BLaER1 (cell line): Measurements from ENCODE around the gene PHLPP2.

ENCODE experiments used
- H3K27ac ChIP-seq: shearing (Covaris generic); formaldehyde crosslinking; 2 replicates; pipeline ENCODE4 v1.8.1; 2022
- H3K27me3 ChIP-seq: shearing (Covaris generic); formaldehyde crosslinking; 2 replicates; pipeline ENCODE4 v1.8.1; 2022
- H3K36me3 ChIP-seq: shearing (Covaris generic); formaldehyde crosslinking; 2 replicates; pipeline ENCODE4 v1.8.1; 2022
- H3K4me1 ChIP-seq: shearing (Covaris generic); formaldehyde crosslinking; 2 replicates; pipeline ENCODE4 v1.8.1; 2022
- H3K4me2 ChIP-seq: shearing (Covaris generic); formaldehyde crosslinking; 2 replicates; pipeline ENCODE4 v1.8.1; 2022
- H3K4me3 ChIP-seq: shearing (Covaris generic); formaldehyde crosslinking; 2 replicates; pipeline ENCODE4 v1.8.1; 2022
- H3K9ac ChIP-seq: shearing (Covaris generic); formaldehyde crosslinking; 2 replicates; pipeline ENCODE4 v1.8.1; 2022
- H3K9me3 ChIP-seq: shearing (Covaris generic); formaldehyde crosslinking; 2 replicates; pipeline ENCODE4 v1.8.1; 2022
- H4K20me1 ChIP-seq: shearing (Covaris generic); formaldehyde crosslinking; 2 replicates; pipeline ENCODE4 v1.8.1; 2022
- Cebpa-rat ChIP-seq: shearing (Covaris generic); IDR thresholded peaks from 2 replicates; pipeline ENCODE4 v1.8.1; 2022

The PHLPP2 gene

GRCh38 chr16:71723537-71724319, 773 bp downstream of the PHLPP2 start:
- H3K27me3 ChIP-seq: peaks cover 14% of the 10 kb centered on the region; the same call in 1 of the 2 replicates
- H3K36me3 ChIP-seq: 0 out of 2 replicates have a peak, but pooled peaks cover 2% of the 10 kb centered on the region
- H3K4me1 ChIP-seq: peaks cover 47% of the 10 kb centered on the region
- peak overlapping the region; percentile 88 for H3K9ac ChIP-seq
- H4K20me1 ChIP-seq: peaks cover 43% of the 10 kb centered on the region
- H3K9me3 ChIP-seq: no peaks in the 10 kb centered on the region
- H3K27ac ChIP-seq: peak overlapping the region; percentile 81
- TF ChIP-seq Cebpa-rat: no peak
- peak overlapping the region; percentile 97 for H3K4me2 ChIP-seq
- H3K4me3 ChIP-seq: peak overlapping the region; percentile 93

DNA sequence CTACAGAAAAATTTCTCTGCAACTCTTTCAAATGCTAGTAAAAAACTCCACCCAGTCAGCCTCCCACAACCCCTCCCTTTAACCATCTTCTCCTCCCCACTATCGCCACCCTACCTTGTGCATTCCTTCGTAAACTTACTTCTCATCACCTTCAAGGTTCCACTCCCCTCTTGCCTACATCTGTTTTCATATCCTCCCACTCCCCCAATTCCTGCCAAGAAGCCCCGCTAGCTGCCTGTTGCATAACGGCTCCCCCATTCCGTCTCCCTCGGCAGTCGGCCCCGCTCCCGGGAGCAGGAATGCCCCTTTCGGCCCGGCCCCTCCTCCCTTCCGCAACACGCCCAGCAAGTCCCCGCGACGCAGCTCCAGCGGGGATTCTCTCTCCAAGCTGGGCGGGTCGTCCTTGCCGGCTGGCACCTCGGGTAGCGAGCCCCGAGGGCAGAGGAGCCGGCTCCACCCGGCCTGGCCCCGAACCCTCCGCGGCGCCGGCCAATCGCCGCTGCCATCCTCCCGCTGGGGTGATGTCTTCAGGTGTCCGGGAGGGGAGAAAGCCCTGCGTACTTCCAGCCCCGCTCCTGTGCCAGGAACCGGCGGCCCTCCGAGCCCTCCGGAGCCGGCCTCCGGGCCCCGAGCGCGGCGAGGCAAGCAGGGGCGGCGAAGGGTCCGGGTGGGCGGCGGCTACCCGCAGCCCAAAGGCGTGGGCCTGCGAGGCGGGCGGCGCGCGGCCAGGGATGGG, 1.5 kb downstream of the PHLPP2 start:
- H3K4me1 ChIP-seq: peaks cover 40% of the 10 kb centered on the region
- TF ChIP-seq Cebpa-rat: no peak

GRCh38 chr16:71721066-71721740, 3.3 kb downstream of the PHLPP2 start:
- Histone ChIP-seq H3K4me2 (peak overlapping the region; percentile 97), H3K9ac (no peak overlapping the region), H3K4me1 (peaks cover 25% of the 10 kb centered on the region), H3K27ac (no peak overlapping the region), H3K27me3 (peaks cover 14% of the 10 kb centered on the region; the same call in 1 of the 2 replicates), H3K9me3 (no peaks in the 10 kb centered on the region), H3K36me3 (0 out of 2 replicates have a peak, but pooled peaks cover 6% of the 10 kb centered on the region), H4K20me1 (peaks cover 60% of the 10 kb centered on the region), H3K4me3 (no peak overlapping the region)
- TF ChIP-seq Cebpa-rat: no peak

More for the DNA sequence above, 1.5 kb downstream of the PHLPP2 start:
- Histone ChIP-seq H3K9ac (peak overlapping the region; percentile 88), H3K9me3 (no peaks in the 10 kb centered on the region), H4K20me1 (peaks cover 50% of the 10 kb centered on the region), H3K27me3 (peaks cover 14% of the 10 kb centered on the region; the same call in 1 of the 2 replicates), H3K27ac (peak overlapping the region; percentile 81), H3K4me2 (peak overlapping the region; percentile 97), H3K4me3 (peak overlapping the region; percentile 93), H3K36me3 (0 out of 2 replicates have a peak, but pooled peaks cover 6% of the 10 kb centered on the region)

GRCh38 chr16:71712501-71712900, 12.0 kb downstream of the PHLPP2 start:
- H3K4me3 ChIP-seq: no peak overlapping the region
- peaks cover 24% of the 10 kb centered on the region for H4K20me1 ChIP-seq
- no peak overlapping the region for H3K9ac ChIP-seq
- no peaks in the 10 kb centered on the region for H3K27me3 ChIP-seq
- peaks cover 18% of the 10 kb centered on the region for H3K36me3 ChIP-seq
- no peak for TF ChIP-seq Cebpa-rat
- no peaks in the 10 kb centered on the region for H3K9me3 ChIP-seq
- no peaks in the 10 kb centered on the region for H3K4me1 ChIP-seq
- H3K4me2 ChIP-seq: no peak overlapping the region
- no peak overlapping the region for H3K27ac ChIP-seq

- H3K9me3 ChIP-seq: no peaks in the 10 kb centered on the region
- H4K20me1 ChIP-seq: peaks cover 17% of the 10 kb centered on the region
- H3K27me3 ChIP-seq: no peaks in the 10 kb centered on the region
- no peak overlapping the region for H3K4me2 ChIP-seq
- no peak for TF ChIP-seq Cebpa-rat
- H3K36me3 ChIP-seq: peaks cover 21% of the 10 kb centered on the region
- H3K9ac ChIP-seq: no peak overlapping the region
- no peak overlapping the region for H3K27ac ChIP-seq
- no peak overlapping the region for H3K4me3 ChIP-seq
- no peaks in the 10 kb centered on the region for H3K4me1 ChIP-seq
Observed at GRCh38 chr16:71711789-71712188, 12.7 kb downstream of the PHLPP2 start.

DNA sequence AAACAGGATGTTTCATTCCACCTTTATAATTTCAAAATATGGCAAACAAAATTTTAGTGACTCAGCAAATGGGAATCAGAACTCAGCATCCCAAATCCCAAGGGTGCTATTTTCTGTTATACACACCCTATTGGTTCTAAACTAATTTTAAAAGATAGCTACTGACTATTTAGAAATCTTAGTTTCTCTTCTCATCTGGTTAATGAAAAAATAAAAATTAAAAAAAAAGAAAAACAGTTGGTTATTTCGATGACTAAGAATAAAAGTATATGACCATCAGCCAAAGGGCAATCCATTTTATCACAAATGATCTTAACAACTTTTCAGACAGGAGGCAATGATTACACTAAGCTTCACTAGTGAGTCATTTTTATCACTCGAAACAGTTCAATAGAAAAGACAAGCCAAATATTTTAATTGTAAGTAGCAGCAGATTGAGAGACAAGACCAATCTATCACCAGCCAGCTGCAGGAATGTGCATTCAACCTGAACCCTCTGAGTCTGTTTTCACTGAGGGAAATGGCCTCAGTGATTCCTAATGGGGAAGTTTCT, 15.2 kb downstream of the PHLPP2 start:
- Histone ChIP-seq H3K4me2 (no peak overlapping the region), H3K9ac (no peak overlapping the region), H3K4me1 (no peaks in the 10 kb centered on the region), H3K4me3 (no peak overlapping the region), H3K27ac (no peak overlapping the region), H4K20me1 (peaks cover 10% of the 10 kb centered on the region; the same call in 1 of the 2 replicates), H3K36me3 (peaks cover 18% of the 10 kb centered on the region), H3K9me3 (no peaks in the 10 kb centered on the region), H3K27me3 (no peaks in the 10 kb centered on the region)
- no peak for TF ChIP-seq Cebpa-rat

- no peak overlapping the region for H3K4me3 ChIP-seq
- H4K20me1 ChIP-seq: peaks cover 10% of the 10 kb centered on the region; the same call in 1 of the 2 replicates
- H3K9ac ChIP-seq: no peak overlapping the region
- H3K27ac ChIP-seq: no peak overlapping the region
- no peaks in the 10 kb centered on the region for H3K27me3 ChIP-seq
- TF ChIP-seq Cebpa-rat: no peak
- no peak overlapping the region for H3K4me2 ChIP-seq
- H3K9me3 ChIP-seq: no peaks in the 10 kb centered on the region
- peaks cover 13% of the 10 kb centered on the region for H3K36me3 ChIP-seq
- H3K4me1 ChIP-seq: no peaks in the 10 kb centered on the region
Observed at GRCh38 chr16:71708696-71709095, 15.8 kb downstream of the PHLPP2 start.

DNA sequence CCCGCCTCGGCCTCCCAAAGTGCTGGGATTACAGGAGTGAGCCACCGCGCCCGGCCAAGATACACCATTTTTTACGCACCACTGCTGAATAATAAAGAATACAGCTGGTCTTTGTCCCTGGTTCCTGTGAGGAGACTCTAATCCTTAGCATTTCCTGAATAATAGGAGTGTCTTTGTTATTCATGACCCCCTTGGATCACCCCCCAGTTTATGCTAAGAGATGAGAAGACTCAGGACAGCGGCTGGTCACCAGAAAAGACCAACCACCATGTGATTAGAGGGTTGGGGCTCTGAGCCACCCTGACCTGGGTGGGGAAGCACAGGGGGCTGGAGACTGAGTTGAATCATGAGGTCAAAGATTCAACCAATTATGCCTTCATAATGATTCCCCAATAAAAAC, 17.3 kb downstream of the PHLPP2 start:
- Histone ChIP-seq H3K27ac (no peak overlapping the region), H3K4me1 (no peaks in the 10 kb centered on the region), H3K27me3 (no peaks in the 10 kb centered on the region), H3K4me2 (no peak overlapping the region), H3K9me3 (no peaks in the 10 kb centered on the region), H3K9ac (no peak overlapping the region), H3K36me3 (peaks cover 9% of the 10 kb centered on the region; the same call in 1 of the 2 replicates), H4K20me1 (peaks cover 10% of the 10 kb centered on the region; the same call in 1 of the 2 replicates), H3K4me3 (no peak overlapping the region)
- no peak for TF ChIP-seq Cebpa-rat

DNA sequence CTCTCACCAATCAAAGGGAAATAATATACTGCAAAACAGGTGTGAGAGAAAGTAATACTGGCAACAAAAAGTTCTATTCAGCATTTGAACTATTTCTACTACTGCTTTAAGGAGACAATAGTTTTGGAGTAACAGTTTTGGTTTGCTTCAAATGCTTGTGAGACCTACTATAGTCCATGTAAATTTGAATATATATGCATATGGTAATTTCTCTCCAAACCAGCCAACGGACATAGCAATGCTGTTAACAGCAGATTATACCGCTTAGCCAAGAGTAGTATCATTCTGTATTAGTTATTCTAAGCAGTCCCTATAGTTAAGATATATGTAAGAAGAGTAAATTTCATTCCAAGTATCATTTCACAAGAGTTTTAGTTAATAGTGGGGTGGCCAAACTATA, 18.5 kb downstream of the PHLPP2 start:
- no peak for TF ChIP-seq Cebpa-rat
- H4K20me1 ChIP-seq: peaks cover 6% of the 10 kb centered on the region; the same call in 1 of the 2 replicates
- H3K36me3 ChIP-seq: peaks cover 9% of the 10 kb centered on the region; the same call in 1 of the 2 replicates
- no peak overlapping the region for H3K9ac ChIP-seq
- H3K4me1 ChIP-seq: no peaks in the 10 kb centered on the region
- no peaks in the 10 kb centered on the region for H3K27me3 ChIP-seq
- no peak overlapping the region for H3K4me2 ChIP-seq
- no peak overlapping the region for H3K4me3 ChIP-seq
- no peak overlapping the region for H3K27ac ChIP-seq
- H3K9me3 ChIP-seq: no peaks in the 10 kb centered on the region
